ENCODE data around the gene ARSG.
"Not testable (repeated sequence)": the region's sequence is repeated elsewhere in the genome, so short reads cannot be mapped to it uniquely, and the experiment has no call there.

The ARSG gene

DNA sequence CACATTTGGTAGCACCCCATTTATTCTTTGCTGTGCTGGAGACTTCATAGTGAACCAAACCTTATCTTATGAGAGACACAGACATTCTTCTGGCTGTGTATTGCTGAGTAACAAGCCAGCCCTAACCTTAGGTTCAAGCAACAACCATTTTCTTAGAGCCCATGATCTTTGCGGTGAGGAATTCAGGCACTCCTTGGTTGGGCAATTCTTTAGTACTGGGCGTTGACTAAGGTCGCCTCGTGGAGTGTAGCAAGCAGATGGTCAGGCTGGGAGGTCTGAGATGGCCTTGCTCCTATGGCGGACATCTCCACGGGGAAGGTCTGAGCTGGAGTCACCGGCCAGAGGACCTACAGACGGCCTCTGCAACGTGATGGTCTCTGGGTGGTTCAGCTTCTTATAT lies 43.1 kb downstream of the ARSG start:
- DNase-seq, result no peak

DNA sequence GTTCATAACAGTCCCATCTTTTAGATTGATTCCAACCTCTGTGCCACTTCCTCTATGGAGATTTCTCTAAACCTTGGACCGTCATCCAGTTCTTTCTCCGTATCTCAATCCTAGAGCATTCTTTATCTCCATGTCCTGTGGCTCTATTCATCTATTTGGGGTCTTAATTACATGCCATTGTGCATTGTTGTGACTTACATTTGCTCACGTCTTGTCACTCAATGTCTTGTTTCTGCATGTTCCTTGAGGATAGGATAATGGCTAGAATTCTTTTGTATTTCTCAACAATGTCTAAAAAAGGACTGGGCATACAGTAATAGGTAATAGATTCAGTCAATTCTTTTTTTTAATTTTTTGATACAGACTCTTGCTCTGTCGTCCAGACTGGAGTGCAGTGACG lies 50.2 kb downstream of the ARSG start:
- no peak for DNase-seq

DNA sequence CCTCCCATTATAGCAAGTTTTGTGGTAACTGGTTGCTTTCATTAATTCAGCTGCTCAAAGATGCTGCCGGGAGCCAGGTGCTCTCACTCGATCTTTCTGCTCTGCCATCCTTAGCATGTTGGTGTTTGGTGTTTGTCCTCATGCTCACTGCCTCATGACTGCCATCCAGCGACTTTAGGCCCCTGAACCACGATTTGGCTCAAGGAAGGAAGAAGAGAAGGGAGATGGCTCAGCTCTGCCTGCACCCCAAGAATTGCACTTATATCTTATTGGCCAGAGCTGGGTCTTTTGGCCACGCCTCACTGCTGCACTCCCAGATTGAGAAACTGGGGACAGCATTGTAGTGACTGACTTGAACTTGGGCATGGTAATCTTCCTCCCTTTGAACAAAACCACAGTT lies 52.7 kb downstream of the ARSG start:
- DNase-seq, result no peak

DNA sequence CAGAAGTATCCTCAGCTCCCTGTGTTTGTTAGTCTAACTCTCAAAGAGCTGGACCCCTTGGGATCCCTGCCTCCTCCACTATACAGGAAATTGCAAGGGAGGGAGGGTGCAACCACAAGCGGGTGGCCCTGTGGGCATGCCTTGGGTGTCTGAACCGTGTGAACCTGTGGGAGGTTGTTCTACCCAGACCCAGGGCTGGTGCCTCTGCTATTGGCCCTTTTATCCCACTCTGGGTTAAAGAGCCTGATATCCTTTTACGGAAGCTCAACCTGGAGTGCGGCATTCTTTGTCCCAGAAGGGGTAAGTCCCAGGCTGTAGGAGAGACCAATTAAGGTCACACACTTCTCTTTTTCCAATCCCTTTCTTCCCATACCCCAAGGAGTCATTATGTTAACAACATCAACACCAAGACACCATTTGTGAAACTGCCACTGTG lies 53.4 kb downstream of the ARSG start:
- peak; percentile 8 for DNase-seq

DNA sequence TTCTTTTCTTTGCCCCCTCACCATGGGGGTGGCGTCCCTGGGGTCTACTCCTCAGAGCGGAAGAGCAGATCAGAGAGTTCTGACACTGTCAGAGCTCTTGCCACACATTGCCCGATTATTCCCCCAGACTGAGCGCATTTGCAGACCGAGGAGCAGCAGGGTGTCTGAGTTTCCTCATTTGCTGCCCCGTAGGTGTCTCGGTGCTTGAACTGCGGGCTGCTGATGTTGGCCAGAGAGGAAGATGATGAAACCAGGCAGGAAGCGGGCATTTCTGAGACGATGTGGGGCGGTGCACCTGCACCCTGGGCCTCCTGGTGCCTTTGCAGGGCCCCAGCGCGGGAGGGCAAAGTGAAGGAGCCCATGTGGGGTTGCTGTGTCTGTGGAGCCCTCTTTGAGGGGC lies 55.2 kb downstream of the ARSG start:
- peak; percentile 67 for DNase-seq

DNA sequence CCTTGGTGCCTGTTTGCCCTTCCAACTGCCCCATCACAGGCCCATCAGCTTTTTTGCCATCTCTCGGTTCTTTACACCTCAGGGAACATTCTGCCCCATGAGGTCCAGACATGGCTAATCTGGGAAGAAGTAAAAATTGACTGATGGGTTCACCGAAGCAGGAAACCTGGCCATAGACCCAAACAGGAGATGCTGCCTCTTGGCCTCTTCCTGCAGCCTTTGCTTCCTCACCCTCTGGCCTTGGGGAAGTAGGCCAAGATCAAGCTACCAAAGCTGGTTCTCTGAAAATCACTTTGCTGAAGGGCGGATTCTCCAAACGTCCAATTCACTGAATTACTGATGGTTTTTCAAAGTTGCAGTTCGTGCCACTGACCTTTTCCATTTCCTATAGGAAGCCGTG lies 56.1 kb downstream of the ARSG start:
- no peak for DNase-seq

DNA sequence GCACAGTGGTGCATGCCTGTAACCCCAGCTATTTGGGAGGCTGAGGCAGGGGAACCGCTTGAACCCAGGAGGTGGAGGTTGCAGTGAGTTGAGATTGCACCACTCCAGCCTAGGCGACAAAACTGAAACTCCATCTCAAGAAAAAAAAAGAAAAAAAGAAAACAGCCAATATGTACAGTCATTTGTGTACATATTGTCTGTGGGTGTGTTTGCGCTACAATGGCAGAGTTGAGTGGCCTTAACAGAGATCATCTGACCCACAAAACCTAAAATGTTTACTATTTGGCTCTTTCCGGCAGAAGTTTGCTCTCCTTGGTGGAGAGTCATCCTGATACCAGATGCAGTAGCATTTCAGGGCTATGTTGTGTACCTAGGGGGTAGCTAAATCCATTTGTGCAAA lies 57.9 kb downstream of the ARSG start:
- DNase-seq, result no peak

DNA sequence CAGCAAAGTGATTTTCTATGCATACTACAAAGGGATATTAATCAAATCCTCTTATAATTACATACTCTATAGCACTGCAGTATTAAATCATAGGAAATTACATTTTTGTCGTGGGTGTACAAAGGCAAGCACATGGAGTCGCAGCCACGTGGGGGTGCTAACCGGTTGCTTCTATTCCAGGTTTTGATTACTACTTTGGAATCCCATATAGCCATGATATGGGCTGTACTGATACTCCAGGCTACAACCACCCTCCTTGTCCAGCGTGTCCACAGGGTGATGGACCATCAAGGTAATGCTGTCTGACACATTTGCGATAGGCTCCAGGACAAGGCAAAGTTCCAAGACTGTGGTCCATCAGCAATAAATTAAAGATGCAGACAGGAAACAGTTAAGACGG lies 60.1 kb downstream of the ARSG start:
- no peak for DNase-seq

DNA sequence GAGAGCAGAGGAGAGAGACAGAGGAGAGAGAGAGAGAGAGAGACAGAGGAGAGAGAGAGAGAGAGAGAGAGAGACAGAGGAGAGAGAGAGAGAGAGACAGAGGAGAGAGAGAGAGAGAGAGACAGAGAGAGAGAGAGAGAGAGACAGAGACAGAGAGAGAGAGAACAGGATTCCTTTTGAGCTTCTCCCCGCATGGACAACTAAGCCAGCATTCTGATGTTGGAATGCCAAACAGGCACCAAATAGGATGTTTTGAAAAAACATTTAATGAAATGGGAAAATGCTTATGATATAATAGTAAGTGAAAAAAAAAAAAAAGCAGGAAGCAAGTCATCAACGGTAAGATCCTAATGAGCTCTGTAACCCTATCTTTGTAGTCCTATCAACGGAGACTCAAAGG lies 60.7 kb downstream of the ARSG start:
- no peak for DNase-seq

DNA sequence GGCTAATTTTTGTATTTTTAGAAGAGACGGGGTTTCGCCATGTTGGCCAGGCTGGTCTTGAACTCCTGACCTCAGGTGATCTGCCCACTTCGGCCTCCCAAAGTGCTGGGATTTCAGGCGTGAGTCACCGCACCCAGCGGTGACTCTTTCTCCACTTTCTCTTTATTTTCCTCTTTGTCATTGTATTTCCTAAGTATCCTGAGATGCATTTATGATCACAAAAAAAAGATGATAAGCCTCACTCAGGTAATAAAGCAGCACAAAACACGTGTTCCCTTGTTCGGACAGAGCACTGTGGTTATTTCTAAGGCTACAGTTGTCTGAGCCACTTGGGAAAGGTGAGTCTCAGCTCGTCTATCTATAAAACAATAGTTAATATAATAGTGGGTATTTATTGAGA lies 61.4 kb downstream of the ARSG start:
- not testable (repeated sequence) for DNase-seq

DNA sequence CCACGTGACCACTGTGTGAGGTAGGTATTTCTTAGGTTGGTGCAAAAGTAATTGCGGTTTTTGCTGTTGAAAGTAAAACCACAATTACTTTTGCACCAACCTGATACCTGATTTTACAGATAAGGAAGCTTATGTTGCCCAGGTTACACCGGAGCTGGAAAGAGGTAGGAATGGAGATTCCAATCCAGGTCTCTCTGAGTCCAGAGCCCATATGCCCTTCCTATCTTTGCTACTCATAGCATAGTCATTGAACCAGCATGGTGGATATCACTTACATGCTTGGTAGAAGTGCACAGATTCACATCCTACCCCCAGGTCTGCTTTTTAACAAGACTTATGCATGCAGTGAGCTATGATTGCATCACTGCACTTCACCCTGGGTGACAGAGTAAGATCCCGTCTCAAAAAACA lies 61.8 kb downstream of the ARSG start:
- no peak for DNase-seq

DNA sequence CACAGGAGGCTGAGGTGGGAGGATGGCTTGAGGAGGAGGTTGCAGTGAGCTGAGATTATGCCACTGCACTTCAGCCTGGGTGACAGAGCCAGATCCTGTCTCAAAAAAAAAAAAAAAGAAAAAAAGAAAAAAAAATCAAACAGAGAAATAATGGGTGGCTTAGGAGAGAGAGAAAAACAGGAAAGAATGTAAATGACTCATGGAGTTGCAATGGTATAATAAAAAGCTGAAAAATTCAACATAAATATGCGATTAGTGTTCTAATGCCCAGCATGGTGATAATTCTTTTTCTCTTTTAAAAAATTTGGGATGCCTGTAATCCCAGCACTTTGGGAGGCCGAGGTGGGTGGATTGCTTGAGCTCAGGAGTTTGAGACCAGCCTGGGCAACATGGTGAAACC lies 63.0 kb downstream of the ARSG start:
- DNase-seq, result not testable (repeated sequence)

DNA sequence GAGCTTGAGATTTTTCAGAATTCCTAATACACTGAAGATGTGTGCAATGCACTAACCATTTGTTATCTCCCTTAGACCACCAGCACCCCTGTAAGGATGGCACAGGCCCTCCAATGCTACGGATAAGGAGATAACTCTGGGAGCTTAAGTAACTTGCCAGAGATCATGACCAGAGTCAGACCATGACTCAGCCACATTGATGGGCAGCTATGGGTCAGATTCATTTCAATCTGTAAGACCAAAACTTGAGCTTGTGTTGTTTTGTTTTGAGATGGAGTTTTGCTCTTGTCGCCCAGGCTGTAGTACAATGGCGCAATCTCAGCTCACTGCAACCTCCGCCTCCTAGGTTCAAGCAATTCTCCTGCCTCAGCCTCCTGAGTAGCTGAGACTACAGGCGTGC lies 63.8 kb downstream of the ARSG start:
- DNase-seq, result not testable (repeated sequence)

DNA sequence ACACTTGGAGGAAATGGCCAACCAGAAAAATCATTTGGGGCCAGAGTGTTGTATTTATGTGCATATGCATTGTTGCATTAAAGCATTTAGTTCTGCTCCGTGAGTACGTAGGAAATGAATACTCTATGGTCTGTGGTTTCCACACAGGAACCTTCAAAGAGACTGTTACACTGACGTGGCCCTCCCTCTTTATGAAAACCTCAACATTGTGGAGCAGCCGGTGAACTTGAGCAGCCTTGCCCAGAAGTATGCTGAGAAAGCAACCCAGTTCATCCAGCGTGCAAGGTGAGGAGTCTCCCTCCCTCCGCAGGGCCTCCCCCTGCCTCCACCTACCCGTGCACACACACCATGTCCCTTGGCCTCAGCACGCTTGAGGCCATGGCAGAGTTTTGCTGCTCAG lies 65.2 kb downstream of the ARSG start:
- peak; percentile 24 for DNase-seq

DNA sequence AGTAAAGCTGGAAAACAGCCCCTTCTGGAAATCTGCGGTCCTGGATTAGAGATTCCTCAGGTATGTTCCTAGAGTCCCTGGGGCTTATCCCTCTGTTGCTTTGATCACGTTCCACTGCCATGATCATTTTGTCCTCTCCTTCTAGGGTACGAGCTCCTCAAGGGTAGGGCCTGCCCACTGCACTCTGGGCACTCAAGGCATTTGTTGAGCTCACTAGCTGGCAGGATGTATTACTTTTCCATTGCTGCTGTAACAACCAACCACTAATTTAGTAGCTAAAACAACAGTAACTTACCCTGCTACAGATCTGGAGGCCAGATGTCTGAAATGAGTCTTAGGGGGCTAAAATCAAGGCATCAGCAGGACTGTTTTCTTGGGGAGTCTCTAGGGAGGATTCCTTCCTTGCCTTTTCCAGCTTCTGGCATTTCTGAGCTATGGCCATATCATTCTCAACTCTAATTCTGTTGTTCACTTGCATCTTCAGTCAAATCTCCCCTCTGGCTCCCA lies 65.7 kb downstream of the ARSG start:
- no peak for DNase-seq

DNA sequence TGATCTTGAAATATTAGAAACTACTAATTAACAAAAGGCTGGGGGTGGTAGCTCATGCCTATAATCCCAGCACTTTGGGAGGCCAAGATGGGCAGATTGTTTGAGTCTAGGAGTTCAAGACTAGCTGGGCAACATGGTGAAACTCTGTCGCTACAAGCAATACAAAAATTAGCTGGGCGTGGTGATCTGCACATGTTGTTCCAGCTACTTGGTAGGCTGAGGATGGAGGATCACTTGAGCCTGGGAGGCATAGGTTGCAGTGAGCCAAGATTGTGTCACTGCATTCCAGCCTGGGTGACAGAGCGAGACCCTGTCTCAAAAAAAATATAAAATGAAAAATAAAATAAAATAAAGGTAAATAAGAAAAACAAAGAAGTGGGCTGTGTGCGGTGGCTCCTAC lies 66.6 kb downstream of the ARSG start:
- no peak for DNase-seq

DNA sequence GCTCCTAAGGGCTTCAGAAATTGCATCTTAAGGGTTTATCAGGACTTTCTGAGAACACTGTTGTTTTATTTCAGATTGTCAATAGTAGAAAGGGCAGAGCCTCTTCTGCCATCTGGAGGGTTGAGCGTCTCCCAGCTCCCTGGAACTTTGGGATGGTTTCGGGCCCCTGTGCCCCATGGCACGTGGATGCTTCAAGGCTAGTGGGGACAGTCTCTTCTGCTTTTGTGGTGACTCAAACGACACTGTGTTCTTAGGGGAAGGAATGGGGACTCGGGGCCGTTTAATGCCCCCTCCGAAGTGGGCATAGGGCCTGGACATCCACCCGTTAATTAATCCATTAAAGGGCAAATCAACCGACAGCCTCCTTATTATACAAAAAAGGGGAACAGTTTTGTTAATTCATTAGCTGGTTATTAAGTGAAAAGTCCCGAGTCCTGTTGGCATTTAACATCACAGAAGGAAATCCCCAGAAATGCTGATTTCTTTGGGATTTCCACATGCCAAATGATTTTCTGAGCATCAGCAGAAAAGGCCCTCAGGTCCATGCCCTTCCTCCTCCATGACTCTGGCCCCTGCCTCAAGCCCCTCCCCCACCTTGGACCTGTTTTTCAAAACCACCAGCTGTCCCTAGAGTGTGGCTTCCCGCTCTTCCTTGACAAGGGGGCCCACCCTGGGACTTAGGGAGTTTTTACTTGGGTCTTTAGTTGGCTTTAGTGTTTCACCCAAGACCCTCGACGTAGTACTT lies 68.7 kb downstream of the ARSG start:
- no peak for DNase-seq

DNA sequence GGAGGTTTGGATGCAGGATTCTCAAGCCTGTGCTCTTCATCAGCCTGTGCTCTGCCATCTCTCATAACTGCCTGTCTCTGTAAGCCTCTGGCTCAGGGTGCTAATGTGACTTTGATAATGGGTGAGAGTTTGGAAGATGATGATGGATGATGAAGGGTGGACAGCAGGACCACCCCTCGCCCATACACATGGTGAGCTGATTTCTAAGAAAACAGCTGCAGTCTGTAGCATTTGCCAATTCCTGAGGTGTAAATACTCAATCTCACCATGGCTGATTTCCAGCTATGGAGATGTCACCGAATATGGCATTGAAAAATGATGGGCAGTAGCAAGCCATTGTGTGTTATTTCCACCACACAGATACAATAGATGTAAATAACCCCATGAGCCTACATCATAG lies 74.2 kb downstream of the ARSG start:
- DNase-seq, result no peak

DNA sequence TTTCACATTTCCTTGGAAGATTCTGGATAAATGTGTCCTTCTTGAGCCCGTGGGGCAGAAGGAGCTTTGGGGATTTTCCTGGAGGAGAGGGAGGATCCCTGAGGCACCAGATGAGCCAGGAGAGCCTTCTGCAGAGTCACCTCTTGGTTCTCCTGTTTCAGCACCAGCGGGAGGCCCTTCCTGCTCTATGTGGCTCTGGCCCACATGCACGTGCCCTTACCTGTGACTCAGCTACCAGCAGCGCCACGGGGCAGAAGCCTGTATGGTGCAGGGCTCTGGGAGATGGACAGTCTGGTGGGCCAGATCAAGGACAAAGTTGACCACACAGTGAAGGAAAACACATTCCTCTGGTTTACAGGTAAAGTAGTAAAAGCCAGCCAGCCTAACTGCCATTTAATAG lies 77.1 kb downstream of the ARSG start:
- DNase-seq, result no peak

DNA sequence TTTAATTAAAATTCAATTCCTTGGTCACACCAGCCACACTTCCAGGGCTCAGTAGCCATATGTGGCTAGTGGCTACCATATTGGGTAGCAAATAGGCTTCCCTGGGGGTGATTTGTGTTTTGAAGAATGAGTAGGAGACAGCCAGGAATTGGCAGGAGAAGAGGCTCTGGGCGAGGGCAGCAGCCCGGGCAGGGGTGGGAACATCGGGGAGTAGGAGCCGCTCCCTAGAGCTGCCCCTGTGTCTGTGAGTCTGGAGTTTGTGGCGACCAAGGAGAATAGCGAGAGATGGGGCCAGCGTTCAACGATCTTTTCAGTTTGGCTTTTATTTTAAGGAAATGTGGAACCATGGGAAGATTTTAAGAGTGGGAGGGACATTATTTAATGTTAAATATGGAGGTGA lies 84.3 kb downstream of the ARSG start:
- DNase-seq, result no peak

DNA sequence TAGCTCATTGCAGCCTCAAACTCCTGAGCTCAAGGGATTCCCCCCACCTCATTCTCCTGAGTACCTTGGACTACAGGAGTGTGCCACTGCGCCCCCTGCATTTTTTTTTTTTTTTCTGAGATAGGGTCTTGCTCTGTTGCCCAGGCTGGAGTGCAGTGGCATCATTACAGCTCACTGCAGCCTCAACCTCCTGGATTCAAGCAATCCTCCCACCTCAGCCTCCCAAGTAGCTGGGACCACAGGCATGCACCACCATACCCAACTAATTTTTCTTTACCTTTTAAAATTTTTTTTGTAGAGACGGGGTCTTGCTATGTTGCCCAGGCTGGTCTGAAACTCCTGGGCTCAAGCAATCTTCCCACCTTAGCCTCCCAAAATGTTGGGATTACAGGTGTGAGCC lies 84.9 kb downstream of the ARSG start:
- not testable (repeated sequence) for DNase-seq

DNA sequence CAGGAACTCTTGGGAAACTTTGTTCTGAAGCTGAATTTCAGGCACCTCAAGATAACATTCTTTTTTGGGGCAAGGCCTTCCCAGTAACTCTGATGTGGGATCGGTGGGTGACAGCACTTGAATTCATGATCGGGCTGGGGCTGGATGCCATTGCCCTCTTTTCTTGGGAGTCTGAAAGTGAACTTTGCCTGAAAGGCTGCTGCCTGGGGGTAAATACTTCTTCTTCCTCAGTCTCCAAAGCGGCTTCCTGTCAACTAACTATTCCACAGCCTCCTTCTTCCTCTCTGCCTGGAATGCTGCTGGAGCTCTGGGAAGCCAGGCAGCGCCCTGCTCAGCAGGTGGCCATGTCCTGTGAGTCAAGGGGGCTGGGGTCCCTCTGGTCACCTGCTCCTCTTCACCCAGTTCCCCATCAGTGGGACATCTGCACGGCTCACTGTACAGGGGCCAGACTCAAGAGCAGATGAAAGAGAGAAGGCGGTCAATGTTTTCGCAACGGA lies 86.5 kb downstream of the ARSG start:
- no peak for DNase-seq

DNA sequence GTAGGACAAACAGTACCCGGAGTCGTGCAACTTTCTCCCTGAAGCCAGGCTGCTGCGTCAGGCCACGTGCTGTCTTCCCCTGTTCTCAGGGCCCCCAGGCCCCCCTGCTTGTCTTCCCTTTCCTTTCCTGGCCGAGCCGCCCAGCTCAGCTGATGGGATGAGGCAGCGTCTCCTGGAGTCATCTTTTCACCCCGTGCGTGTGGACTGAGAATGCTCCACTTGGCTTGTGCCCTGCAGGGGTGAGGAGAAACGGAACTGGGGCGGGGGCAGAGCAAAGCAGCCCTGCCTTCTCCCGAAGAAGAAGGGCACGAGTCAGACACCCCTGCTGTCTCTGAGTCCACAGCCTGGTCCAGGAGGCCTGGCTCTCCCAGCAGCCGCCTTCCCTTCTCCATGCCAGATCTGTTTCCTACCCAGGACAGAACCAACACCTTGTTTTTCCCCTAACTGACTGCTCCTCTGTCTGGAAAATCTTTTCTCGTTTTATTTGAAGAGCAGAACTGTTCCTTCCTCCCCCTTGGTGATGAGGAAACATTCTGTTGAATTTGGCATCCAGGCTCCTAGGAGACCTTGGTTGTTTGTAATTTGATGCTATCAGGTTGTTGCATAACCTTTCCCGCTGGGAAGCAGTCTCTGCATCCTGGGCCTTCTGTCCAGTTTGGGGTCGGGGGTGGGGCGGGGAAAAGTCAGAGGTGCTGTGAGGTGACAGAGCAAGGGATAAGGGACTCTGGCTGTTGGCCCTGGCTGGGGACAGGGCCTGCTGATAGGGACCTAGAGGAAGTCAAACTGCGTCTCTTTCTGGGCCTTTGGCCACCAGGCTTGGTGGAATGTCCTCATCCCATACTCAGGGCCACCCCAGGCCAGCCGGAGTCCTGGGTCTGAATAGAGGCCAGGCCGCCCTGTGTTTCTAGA lies 87.2 kb downstream of the ARSG start:
- DNase-seq, result no peak

DNA sequence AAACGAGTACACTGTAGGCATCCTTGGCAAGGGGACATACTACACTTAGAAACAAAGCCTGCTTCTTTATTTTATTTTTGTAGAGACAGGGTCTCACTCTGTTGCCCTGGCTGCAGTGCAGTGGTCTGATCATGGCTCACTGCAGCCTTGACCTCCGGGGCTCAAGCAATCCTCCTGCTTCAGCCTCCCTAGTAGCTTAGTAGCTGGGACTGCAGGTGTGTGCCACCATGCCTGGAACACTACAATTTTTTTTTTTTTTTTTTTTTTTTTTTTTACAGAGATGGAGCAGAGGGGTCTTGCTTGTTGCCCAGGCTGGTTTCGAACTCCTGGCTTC lies 87.8 kb downstream of the ARSG start:
- DNase-seq, result no peak
